Fibroblast of lung (primary cell): Measurements from ENCODE around the gene CTNS.

Source experiments
- EZH2 ChIP-seq: IDR thresholded peaks from 2 replicates; pipeline ENCODE4 v1.5.1; 2012; ENCODE audit warnings: low read length, control low read depth, mild to moderate bottlenecking; ENCODE audit errors: missing control alignments
- TF ChIP-seq, protein P1 (sequence below), 2 donors: IDR thresholded peaks in 1 of 2; conservative IDR thresholded peaks in 1 of 2; 1 replicate in 1 of 2; 2 replicates in 1 of 2; pipeline ENCODE4 v1.5.1; 2011 to 2012; ENCODE audit warnings: low read length in 2 of 2, control low read depth in 1 of 2, inconsistent platforms in 1 of 2, low read depth in 1 of 2, mild to moderate bottlenecking in 1 of 2

DNA sequence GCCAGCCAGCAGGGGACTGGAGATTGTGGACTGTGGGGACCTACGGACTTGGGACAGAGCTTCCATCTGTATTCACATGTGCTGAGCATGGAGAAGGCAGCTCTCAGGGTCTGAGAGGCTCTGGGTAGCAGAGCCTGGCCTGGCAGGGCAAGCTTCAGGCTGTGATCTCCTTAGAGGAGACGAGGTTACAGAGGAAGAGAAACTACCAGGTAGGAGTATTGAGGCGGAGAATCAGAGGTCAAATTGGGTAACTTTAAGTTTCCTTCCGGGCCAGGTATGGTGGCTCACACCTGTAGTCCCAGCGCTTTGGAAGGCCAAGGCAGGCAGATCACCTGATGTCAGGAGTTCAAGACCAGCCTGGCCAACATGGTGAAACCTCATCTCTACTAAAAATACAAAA, 8.8 kb downstream of the CTNS start:
- TF ChIP-seq, protein P1, sequence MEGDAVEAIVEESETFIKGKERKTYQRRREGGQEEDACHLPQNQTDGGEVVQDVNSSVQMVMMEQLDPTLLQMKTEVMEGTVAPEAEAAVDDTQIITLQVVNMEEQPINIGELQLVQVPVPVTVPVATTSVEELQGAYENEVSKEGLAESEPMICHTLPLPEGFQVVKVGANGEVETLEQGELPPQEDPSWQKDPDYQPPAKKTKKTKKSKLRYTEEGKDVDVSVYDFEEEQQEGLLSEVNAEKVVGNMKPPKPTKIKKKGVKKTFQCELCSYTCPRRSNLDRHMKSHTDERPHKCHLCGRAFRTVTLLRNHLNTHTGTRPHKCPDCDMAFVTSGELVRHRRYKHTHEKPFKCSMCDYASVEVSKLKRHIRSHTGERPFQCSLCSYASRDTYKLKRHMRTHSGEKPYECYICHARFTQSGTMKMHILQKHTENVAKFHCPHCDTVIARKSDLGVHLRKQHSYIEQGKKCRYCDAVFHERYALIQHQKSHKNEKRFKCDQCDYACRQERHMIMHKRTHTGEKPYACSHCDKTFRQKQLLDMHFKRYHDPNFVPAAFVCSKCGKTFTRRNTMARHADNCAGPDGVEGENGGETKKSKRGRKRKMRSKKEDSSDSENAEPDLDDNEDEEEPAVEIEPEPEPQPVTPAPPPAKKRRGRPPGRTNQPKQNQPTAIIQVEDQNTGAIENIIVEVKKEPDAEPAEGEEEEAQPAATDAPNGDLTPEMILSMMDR (conservative IDR thresholded peaks at IDR 0.05 in 1 of 2, IDR thresholded peaks at IDR 0.05 in 1 of 2; ENCODE audit: low read depth in 1 of 2, low read length in 2 of 2), result no peak
- no peak for TF ChIP-seq EZH2
